T-helper 17 cell (primary cell): ENCODE measurements around the gene CTDSP1. TPM values are rescaled to one million over a fixed set of nuclear protein-coding genes. Genes with fewer than 3 reads are reported as not detected.

Experiments used
- ATAC-seq: fragments of 150-1000 bp; cut with Tn5 transposase; 2 replicates; pipeline ENCODE4 v1.10.0; 2021; ENCODE audit warnings: mild to moderate bottlenecking, moderate library complexity
- DNase-seq, 3 donors: peaks; one replicate each; pipeline versions ENCODE4 v3.0.0 to v3.0.0-alpha.2; 2020 to 2021
- H3K9me3 ChIP-seq: one replicate; pipeline ENCODE4 v1.7.0; 2013; ENCODE audit warnings: low read length, mild to moderate bottlenecking; ENCODE audit not compliant: control insufficient read depth, poor library complexity, severe bottlenecking
- H3K27ac Mint-ChIP-seq: one replicate; pipeline ENCODE4 v1.8.0; 2022; ENCODE audit warnings: mild to moderate bottlenecking, moderate library complexity, mixed read lengths
- H3K27me3 Mint-ChIP-seq: one replicate; pipeline ENCODE4 v1.8.0; 2022; ENCODE audit warnings: mixed read lengths
- H3K36me3 Mint-ChIP-seq: one replicate; pipeline ENCODE4 v1.8.0; 2022; ENCODE audit warnings: low read depth, mixed read lengths
- H3K4me1 Mint-ChIP-seq: one replicate; pipeline ENCODE4 v1.8.0; 2022; ENCODE audit warnings: mild to moderate bottlenecking, mixed read lengths
- H3K4me3 Mint-ChIP-seq: one replicate; pipeline ENCODE4 v1.8.0; 2022; ENCODE audit warnings: mild to moderate bottlenecking, moderate library complexity, mixed read lengths
- total RNA-seq, 4 donors: library from RNA in 2 of 4; stranded (reverse) in 2 of 4; gene quantifications; one replicate each; pipeline ENCODE4 v1.2.3 and lab custom pipeline; 2022 to 2026

Gene CTDSP1, protein sequence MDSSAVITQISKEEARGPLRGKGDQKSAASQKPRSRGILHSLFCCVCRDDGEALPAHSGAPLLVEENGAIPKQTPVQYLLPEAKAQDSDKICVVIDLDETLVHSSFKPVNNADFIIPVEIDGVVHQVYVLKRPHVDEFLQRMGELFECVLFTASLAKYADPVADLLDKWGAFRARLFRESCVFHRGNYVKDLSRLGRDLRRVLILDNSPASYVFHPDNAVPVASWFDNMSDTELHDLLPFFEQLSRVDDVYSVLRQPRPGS
- total RNA-seq (100 to 1,000 TPM; 109 to 132 TPM), total RNA-seq (lab: John Stamatoyannopoulos, UW) (116 to 141 reads per million in 2 donors)

DNA sequence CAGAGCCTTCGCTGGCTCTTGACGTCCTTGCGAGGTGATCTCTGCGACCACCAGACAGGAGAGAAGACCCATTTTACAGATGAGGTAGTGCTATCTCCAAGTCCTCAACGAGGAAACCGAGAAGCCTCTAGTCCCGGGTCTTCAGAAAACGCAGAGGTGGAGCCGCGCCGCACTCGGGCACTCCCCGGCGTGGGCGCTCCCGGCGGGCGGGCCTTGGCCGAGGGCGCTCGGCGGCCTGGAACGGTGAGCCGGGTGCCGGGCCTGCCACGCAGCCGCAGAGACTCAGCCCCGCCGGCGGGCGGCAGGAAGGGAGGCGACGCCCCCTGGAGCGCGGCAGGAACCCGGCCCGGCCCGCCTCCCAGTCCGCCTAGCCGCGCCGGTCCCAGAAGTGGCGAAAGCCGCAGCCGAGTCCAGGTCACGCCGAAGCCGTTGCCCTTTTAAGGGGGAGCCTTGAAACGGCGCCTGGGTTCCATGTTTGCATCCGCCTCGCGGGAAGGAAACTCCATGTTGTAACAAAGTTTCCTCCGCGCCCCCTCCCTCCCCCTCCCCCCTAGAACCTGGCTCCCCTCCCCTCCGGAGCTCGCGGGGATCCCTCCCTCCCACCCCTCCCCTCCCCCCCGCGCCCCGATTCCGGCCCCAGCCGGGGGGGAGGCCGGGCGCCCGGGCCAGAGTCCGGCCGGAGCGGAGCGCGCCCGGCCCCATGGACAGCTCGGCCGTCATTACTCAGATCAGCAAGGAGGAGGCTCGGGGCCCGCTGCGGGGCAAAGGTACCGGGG is at the start of gene CTDSP1:
TSS of gene CTDSP1 (plus strand) at position 478 of the 776 bp plus-strand sequence. CDS start at position 701, 223 bp downstream.
- H3K9me3 ChIP-seq: no peaks in the 10 kb centered on the region
- Mint-ChIP-seq H3K4me3 (peak within 1 kb of the TSS; percentile 97), H3K27ac (peak within 1 kb of the TSS; percentile 97), H3K36me3 (peaks cover 2% of the 10 kb centered on the region), H3K27me3 (no peaks in the 10 kb centered on the region), H3K4me1 (peaks cover 49% of the 10 kb centered on the region)
- DNase-seq (peak; percentile 77 to 82 (median 78)), ATAC-seq (peak; percentile 28)

DNA sequence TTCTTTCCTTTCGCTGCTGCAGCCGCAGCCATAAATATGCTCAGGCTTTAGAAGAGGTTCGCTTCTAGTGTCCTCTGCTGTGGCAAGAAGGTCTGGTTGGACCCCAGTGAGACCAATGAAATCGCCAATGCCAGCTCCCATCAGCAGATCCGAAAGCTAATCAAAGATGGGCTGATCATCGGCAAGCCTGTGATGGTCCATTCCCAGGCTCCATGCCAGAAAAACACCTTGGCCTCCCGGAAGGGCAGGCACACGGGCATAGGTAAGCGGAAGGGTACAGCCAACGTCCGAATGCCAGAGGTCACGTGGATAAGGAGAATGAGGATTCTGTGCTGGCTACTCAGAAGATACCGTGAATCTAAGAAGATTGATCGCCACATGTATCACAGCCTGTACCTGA is 45.6 kb upstream of the CTDSP1 start:
- Mint-ChIP-seq H3K36me3 (no peaks in the 10 kb centered on the region), H3K4me1 (peaks cover 2% of the 10 kb centered on the region), H3K27ac (no peak overlapping the region), H3K27me3 (no peaks in the 10 kb centered on the region), H3K4me3 (no peak overlapping the region)
- ATAC-seq: no peak
- DNase-seq: no peak
- H3K9me3 ChIP-seq: no peaks in the 10 kb centered on the region

DNA sequence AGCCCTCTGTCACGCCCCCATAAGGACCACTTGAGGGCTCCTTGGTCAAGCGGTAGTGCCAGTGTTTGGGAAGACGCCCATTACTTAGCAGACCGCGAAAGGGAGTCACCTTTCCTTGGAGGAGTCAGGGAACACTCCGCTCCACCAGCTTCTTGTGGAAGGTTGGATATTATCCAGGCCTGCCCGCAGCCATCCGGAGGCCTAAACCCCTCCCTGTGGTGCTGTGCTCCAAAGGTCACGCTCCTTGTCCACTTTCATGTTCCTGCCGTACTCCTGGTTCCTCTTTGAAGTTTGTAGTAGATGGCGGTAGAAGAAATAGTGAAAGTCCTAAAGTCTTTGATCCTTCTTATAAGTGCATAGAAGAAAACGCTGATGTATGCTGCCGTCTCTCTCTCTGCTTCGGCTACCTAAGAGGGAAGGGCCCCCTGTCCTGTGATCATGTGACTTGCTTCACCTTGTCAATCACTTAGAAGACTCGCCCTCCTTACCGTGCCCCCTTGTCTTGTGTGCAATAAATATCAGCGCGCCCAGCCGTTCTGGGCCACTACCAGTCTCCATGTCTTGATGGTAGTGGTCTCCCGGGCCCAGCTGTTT is 44.7 kb upstream of the CTDSP1 start:
- H3K4me3 Mint-ChIP-seq: no peak overlapping the region
- ATAC-seq (no peak), DNase-seq (no peak)
- no peak overlapping the region for H3K27ac Mint-ChIP-seq
- H3K36me3 Mint-ChIP-seq: no peaks in the 10 kb centered on the region
- H3K4me1 Mint-ChIP-seq: peaks cover 2% of the 10 kb centered on the region
- no peaks in the 10 kb centered on the region for H3K9me3 ChIP-seq
- no peaks in the 10 kb centered on the region for H3K27me3 Mint-ChIP-seq

DNA sequence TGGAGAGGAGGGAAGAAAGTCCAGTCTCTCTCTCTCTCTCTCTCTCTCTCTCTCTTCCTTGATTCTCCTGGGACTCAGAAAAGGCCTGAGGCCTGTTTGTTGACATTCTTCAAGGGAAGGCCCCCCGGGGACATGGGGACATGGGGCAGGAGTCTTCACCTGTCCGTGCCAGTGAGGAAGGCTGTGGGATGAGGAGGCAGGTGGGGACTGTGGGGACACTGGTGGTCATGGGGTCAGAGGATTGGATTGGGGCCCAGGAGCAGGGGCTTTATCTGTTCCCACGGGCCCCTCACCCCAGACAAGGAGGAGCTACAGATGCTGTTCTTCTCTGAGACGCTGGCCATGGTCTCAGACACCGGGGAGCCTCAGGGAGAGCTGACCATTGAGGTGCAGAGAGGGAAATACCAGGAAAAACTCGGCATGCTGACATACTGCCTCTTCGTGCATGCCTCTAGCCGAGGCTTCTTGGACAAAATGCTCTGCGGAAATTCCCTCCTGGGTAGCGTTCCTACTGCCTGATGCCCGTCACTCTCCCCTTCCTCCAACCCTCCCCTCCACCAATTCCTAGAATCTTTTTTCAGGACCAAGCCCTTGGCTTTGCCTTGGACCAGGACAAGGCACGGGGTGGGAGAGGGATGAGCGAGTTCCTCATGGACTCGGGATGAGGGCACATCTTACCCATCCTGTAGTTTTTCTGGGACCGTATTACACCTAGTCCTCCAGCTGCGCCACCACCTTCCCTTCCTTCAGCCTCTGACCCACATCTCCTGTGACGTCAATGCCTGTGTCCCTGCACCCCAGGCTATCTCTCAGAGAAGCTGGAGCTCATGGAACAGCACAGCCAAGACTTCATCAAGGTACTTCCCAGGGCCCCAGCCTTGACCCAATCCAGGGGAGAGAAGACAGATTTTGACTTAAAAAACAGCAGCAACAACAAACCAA is 42.2 kb upstream of the CTDSP1 start:
- H3K4me3 Mint-ChIP-seq: no peak overlapping the region
- no peaks in the 10 kb centered on the region for H3K9me3 ChIP-seq
- no peak for ATAC-seq
- H3K4me1 Mint-ChIP-seq: peaks cover 5% of the 10 kb centered on the region
- H3K27me3 Mint-ChIP-seq: no peaks in the 10 kb centered on the region
- H3K36me3 Mint-ChIP-seq: no peaks in the 10 kb centered on the region
- no peak for DNase-seq
- peak overlapping the region; percentile 27 for H3K27ac Mint-ChIP-seq

DNA sequence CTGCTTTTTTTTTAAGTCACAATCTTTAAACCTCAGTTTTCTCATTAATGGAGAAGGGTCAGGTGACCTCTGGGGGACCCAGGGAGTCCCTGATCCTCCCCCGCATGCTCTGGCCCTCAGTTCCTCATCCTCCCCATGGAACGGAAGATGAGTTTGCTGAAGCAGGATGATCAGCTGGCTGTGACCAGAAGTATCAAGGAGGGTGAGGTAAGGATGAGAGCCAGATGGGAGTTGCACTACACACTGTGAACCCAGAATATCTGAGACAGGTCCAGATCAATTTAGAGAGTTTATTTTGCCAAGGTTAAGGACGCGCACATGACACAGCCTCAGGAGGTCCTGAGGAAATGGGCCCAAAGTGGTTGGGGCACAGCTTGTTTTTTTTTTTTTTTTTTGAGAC is 39.2 kb upstream of the CTDSP1 start:
- no peaks in the 10 kb centered on the region for H3K9me3 ChIP-seq
- DNase-seq (no peak), ATAC-seq (no peak)
- Mint-ChIP-seq H3K36me3 (no peaks in the 10 kb centered on the region), H3K27ac (no peak overlapping the region), H3K4me1 (peaks cover 5% of the 10 kb centered on the region), H3K4me3 (no peak overlapping the region), H3K27me3 (no peaks in the 10 kb centered on the region)

DNA sequence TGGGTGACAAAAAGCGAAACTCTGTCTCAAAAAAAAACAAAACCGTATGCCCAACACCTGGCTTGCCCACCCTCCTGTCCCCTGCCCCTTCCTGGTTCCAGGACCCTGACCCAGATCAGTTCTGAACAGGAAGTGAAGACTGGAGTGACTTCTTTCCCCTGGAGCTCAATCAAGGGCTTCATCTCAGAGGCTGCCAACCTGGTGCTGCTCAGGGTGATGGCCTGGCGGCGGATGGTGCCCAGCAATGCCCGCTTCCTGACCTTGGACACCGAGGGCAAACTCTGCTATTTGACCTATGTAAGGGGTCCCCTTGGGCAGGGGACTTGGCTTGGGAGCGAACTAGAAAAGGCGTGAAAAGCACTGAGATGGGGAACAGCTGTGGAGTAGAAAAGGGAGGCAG is 37.1 kb upstream of the CTDSP1 start:
- no peaks in the 10 kb centered on the region for H3K36me3 Mint-ChIP-seq
- H3K4me1 Mint-ChIP-seq: peaks cover 6% of the 10 kb centered on the region
- H3K9me3 ChIP-seq: no peaks in the 10 kb centered on the region
- H3K27me3 Mint-ChIP-seq: no peaks in the 10 kb centered on the region
- H3K4me3 Mint-ChIP-seq: no peak overlapping the region
- ATAC-seq (no peak), DNase-seq (no peak)
- H3K27ac Mint-ChIP-seq: no peak overlapping the region

DNA sequence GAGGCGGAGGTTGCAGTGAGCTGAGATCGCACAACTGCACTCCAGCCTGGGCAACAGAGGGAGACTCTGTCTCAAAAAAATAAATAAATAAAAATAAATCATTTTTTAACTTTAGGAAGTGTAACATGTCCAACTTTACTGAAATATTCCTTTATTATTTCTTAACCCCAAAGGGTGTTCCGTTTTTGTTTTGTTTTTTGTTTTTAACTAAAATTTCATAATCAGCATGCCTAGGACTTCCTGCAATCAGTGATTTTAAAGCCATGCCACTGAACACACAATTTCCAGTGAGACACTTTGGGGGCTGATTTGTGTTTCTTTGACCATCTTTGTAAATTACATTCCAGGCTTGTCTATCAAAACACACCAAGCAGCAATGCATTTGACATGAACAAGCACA is 35.9 kb upstream of the CTDSP1 start:
- H3K27me3 Mint-ChIP-seq: no peaks in the 10 kb centered on the region
- H3K36me3 Mint-ChIP-seq: no peaks in the 10 kb centered on the region
- DNase-seq (no peak), ATAC-seq (no peak)
- H3K9me3 ChIP-seq: no peaks in the 10 kb centered on the region
- peaks cover 9% of the 10 kb centered on the region for H3K4me1 Mint-ChIP-seq
- H3K27ac Mint-ChIP-seq: no peak overlapping the region
- H3K4me3 Mint-ChIP-seq: no peak overlapping the region

DNA sequence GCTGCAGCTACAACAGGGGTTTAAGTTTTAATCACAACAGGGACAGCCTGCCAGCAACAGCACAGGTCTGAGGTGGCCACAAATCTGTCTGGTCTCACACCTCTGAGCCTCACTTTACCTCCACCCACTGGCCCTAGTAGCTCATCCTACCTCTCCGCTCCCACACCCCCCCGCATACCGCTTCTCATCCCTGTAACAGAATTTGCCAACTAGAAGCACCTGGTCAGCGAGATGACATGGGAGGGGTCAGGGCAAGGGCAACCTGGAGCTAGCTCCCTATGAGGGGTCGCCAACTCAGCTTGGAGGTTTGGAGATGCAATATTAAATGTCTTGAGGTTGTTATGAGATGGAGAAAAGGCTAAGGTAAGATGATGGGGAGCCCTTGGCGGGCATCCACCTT is 35.5 kb upstream of the CTDSP1 start:
- H3K4me1 Mint-ChIP-seq: peaks cover 9% of the 10 kb centered on the region
- no peaks in the 10 kb centered on the region for H3K27me3 Mint-ChIP-seq
- DNase-seq (no peak), ATAC-seq (no peak)
- H3K4me3 Mint-ChIP-seq: no peak overlapping the region
- H3K36me3 Mint-ChIP-seq: no peaks in the 10 kb centered on the region
- no peak overlapping the region for H3K27ac Mint-ChIP-seq
- H3K9me3 ChIP-seq: no peaks in the 10 kb centered on the region

DNA sequence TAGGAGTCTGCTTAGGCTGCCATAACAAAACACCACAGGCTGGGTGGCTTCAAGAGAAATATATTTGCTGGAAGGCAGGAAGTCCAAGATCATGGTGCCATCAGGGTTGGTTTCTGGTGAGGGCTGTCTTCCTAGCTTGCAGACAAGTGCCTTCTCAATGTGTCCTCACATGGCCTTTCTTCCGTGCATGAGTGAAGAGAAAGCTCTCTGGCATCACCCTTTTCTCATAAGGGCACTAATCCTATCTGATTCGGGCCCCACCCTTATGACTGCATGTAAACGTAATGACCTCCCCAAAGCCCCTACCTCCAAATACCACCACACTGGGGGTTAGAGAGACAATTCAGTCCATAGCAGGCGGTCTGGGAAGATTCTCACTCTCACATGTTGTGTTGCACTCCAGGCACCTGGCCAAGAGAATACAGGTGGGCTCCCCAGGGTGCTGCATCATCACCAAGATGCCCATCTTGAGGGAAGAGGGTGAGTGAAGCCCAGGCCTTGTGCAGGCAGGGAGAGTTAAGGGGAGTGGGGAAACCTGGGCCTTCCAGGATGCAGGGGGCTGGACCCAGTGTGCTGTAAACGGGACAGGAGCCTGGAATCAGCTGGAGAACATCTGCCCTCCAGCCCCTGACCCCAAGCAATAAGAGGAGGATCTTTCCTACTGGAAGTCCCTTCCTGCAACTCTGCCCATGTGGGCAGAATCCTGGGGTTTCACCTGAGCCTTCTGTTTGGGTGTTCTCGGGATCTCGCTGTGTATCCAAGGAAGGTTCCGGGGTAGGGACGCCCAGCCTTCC is 32.9 kb upstream of the CTDSP1 start:
- ATAC-seq: no peak
- H3K4me3 Mint-ChIP-seq: peak overlapping the region; percentile 85

DNA sequence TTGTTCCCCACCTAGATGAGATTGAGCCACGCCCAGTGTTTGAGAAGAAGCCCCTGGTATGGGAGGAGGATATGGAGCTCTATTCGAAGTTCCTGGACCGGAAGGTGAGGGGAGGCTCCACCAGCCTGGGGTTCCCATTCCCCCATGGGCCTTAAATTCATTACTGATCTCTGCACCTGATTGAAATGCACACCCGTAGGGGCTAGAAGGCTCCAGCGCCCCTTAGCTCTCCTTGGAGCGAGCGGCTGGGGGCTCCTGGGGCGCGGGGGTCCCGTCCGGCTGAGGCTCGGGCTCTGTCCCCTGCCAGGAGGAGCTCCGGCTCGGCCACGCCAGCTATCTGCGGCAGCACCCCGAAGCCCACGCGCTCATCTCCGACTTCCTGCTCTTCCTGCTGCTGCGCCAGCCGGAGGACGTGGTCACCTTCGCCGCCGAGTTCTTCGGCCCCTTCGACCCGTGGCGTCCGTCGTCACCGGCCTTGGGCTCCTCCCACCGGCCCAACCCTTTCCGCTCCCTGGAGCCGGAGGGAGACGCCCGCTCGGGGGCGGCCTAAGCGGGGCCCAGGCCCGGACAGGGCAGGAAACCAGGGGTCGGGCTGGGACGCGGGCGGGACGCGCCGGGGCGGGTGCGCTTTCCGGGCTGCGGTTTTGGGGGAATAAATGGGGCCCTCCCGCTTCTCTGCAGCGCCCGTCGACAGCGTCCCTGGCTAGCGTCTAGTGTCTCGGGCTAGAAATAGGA is 32.1 kb upstream of the CTDSP1 start:
- Mint-ChIP-seq H3K36me3 (no peaks in the 10 kb centered on the region), H3K4me3 (peak overlapping the region; percentile 85), H3K27me3 (no peaks in the 10 kb centered on the region), H3K4me1 (peaks cover 17% of the 10 kb centered on the region), H3K27ac (peak overlapping the region; percentile 80)
- peak; percentile 46 to 65 (median 63) for DNase-seq
- peak; percentile 89 for ATAC-seq
- H3K9me3 ChIP-seq: no peaks in the 10 kb centered on the region

More for the DNA sequence above, 32.9 kb upstream of the CTDSP1 start:
- peaks cover 17% of the 10 kb centered on the region for H3K4me1 Mint-ChIP-seq
- peak overlapping the region; percentile 67 for H3K27ac Mint-ChIP-seq
- no peaks in the 10 kb centered on the region for H3K36me3 Mint-ChIP-seq
- H3K27me3 Mint-ChIP-seq: no peaks in the 10 kb centered on the region
- no peak for DNase-seq
- no peaks in the 10 kb centered on the region for H3K9me3 ChIP-seq

DNA sequence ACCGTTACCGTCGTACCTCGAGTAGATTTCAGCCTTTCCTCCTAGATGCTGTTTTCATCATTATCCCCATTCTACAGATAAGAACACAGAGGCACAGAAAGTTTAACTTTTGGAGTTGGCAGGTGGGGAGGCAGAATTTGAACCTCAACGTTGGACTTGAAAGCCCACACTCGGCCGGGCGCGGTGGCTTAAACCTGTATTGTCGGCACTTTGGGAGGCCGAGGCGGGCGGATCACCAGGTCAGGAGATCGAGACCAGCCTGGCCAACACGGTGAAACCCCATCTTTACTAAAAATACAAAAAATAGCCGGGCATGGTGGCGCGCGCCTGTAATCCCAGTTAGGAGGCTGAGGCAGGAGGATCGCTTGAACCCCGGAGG is 31.5 kb upstream of the CTDSP1 start:
- ATAC-seq (no peak), DNase-seq (no peak)
- H3K9me3 ChIP-seq: no peaks in the 10 kb centered on the region
- Mint-ChIP-seq H3K4me3 (peak overlapping the region; percentile 85), H3K36me3 (no peaks in the 10 kb centered on the region), H3K4me1 (peaks cover 19% of the 10 kb centered on the region), H3K27me3 (no peaks in the 10 kb centered on the region), H3K27ac (peak overlapping the region; percentile 80)
